ENCODE results near the gene UNC5C.

Gene UNC5C

GRCh38 chr4:95348418-95348817, 200.4 kb downstream of the UNC5C start:
- DNase-seq (ENCODE audit: low read depth, low spot score): no peak

DNA sequence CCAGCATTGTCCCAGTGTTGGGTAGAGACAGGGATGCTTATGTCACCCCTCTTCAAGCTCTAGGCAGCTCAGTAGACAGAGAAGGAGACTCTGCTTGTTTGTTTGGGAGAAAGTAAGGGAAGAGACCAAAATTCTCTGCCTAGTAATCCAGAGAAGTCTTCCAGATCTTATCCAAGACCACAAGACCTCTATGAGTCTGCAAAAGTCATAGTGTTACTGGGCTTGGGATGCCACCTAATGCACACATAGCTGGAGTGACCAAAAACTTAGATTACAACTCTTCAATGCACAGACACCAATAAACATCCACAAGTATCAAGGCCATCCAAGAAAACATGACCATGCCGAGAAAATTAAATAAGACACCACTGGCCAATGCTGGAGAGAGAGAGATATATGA, 205.5 kb downstream of the UNC5C start:
- DNase-seq (ENCODE audit: low read depth, low spot score): no peak

- no peak for DNase-seq (ENCODE audit: low read depth, low spot score)
Measured at GRCh38 chr4:95340191-95340590, 208.6 kb downstream of the UNC5C start.

DNA sequence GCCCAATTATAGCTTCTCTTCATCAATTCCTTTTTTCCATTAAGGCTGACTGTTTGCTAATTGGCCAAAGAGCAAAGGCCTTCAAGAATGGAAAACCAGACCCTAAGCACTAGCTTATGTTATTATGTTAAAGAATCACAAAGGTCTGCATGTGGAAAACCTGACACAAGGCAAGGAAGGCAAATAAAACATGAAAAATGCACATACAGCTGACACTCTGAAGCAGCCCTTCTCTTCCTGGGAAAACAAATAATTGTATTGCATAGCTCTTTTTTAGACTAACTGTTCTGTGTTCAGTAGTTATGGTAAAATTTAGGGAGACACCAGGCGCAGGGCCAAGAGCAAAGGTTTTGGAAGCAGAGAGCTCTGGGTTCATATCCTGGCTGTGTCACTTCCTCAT, 223.1 kb downstream of the UNC5C start:
- no peak for DNase-seq (ENCODE audit: low read depth, low spot score)

- no peak for DNase-seq (ENCODE audit: low read depth, low spot score)
Measured at GRCh38 chr4:95319169-95319568, 229.6 kb downstream of the UNC5C start.

DNA sequence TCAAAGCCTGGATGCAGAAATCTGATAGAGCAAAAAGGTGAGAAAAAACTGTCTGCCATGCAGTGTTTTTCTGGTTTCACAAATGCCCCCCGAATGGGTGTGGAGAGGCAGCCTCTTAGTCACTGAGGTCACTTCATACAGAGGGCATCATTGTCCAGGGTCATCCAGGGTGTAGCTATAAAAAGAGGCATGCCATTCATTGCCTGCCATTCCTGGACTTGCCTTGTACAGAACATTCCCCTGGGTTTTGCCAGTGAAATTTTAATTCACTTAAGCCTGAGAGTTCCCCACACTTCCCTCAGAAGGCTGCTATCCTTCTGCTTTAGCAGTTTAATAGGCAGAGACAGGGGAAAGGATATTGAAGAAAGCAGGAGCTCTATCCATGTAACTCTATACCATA, 230.3 kb downstream of the UNC5C start:
- DNase-seq (ENCODE audit: low read depth, low spot score): no peak

DNA sequence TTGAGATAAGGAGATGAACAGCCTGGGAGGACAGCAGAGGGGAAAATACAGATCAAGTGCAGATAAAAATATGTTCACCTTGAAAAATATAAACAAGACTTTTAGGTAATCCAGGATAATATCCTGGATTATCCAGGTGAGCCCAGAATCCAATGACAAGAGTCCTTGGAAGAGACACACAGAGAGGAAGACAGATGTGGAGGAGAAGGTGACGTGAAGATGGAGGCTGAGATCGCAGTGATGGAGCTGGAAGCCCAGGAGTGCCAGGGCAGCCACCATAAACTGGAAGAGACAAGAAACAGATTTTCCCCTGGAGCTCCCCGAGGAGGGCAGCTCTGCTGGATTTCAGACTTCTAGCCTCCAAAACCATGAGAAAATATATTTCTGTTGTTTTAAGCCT, 230.7 kb downstream of the UNC5C start:
- DNase-seq (ENCODE audit: low read depth, low spot score): no peak

- DNase-seq (ENCODE audit: low read depth, low spot score): no peak
Measured at GRCh38 chr4:95317085-95317793, 231.5 kb downstream of the UNC5C start.

DNA sequence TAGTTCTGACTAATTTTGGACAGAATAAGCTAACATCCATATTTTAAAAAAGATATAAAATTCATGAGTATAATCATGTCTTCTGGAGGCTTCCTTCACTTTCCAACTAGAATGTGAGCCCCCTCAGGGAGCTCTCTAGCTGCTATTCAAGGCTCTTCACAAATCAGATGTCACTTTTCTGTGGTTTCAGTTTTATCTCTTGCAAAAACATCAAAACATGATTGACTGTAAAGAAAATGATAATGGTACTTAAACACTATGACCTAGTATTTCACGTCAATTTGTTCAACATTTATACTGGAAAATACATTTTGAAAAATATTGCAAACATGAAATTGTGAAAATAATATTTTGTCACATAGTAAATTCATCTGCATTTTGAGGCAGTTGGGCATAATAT, 234.2 kb downstream of the UNC5C start:
- DNase-seq (ENCODE audit: low read depth, low spot score): no peak

DNA sequence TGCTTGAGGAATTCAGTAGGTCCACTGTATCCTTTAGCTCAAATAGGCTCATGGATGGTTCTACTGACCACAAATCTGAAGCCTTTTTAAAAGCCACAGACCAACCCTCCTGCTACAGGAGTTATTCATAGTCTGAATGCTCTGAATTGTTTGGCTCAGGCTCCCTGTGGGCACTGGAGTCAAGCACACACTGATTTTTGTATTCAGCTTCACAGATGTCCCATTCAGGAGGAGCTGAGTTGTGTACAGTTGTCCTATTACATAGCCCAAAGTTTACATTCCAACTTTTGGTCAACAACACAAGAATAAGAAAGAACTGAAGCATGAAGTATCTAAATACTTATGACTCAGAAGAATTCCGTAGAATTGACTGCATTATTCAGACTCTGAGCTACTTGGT, 243.9 kb downstream of the UNC5C start:
- no peak for DNase-seq (ENCODE audit: low read depth, low spot score)

DNA sequence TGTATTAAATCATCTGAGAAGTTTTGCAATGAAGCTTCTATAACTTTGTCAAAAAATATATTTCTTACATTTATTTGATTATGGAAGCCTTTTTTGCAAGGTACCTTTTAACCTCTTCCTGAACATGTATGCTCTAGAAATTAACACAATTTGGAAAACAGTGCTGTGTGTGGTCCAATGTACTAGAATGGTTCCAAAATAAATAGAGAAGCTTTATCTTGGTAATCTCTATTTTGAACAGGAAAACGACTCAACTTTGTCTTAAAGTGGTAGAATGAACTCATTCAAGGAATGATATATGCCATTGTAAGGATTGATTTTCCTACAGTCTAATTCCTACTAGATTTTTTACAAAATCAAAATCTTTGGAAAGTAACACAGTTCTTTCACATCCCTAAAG, 248.5 kb downstream of the UNC5C start:
- no peak for DNase-seq (ENCODE audit: low read depth, low spot score)

DNA sequence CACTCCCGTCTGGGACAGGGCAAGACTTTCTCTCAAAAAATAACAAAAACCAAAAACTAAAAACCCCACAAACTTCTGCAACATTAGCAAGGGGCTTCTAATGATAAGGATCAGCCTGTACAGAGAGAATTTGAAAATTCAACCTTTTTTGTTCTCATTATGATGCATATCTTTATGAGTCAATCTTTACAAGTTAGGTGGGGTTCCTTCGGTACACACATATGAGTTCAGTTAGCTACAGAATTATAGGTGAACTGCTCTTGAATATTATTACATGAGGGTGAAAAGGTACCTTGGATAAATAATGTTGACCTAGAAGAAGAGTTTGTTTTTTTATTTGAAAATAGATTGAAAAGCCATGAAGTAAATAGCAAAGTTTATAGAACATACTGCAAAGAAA, 252.7 kb downstream of the UNC5C start:
- DNase-seq (ENCODE audit: low read depth, low spot score): no peak

- DNase-seq (ENCODE audit: low read depth, low spot score): no peak
Measured at GRCh38 chr4:95295157-95295556, 253.6 kb downstream of the UNC5C start.

- no peak for DNase-seq (ENCODE audit: low read depth, low spot score)
Measured at GRCh38 chr4:95294321-95294720, 254.5 kb downstream of the UNC5C start.

DNA sequence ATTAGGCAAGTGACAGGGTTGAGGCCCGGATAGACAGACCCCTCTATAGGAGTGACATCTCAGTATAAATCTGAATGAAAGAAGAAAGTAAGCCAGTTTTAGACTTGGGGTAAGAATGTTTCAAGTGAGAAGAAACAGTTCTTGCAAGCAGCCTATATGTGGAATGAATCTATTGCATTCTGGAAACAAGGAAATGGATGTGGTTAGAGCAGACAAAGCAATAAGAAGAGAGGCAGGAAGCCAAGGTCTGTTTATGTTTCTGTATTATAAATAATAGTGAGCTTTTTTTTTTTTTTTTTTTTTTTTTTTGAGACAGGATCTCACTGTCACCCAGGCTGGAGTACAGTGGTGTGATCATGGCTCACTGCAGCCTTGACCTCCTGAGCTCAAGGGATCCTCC, 255.8 kb downstream of the UNC5C start:
- no peak for DNase-seq (ENCODE audit: low read depth, low spot score)

DNA sequence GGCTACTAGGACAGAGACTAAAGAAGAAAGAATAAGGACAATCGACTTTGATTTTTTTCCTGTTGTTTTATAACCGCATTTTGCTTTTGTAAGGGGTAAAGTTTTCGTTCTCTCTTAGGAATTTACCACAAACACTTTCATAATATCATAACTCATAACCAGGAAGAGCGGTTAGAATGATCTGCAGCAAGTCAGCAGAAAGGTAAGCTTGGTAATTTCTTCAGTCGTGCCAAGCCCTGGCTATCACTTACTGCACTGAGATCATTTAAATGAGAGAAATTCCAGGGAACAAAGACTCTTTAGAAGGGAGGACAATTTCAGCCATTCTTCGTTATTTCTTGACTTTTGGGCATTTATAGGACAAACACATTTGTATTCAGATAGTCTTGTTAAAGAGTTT, 258.1 kb downstream of the UNC5C start:
- no peak for DNase-seq (ENCODE audit: low read depth, low spot score)

GRCh38 chr4:95289028-95289634, 259.6 kb downstream of the UNC5C start:
- DNase-seq (ENCODE audit: low read depth, low spot score): no peak

DNA sequence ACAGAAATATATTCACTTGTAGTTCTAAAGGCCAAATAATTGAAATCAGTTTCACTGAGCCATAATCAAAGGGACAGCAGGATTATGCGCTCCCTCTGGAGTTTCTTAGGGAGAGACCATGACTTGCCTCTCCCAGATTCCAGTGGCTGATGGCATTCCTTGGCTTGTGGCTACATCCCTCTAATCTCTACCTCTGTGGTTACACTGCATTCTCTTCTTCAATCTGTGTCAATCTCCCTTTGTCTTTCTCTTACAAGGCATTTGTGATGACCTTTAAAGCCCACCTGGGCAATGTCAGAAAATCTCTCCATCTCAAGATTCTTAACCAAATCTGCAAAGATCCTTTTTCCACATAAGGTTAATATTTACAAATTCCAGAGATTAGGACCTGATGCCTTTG, 260.2 kb downstream of the UNC5C start:
- DNase-seq (ENCODE audit: low read depth, low spot score): no peak

GRCh38 chr4:95285797-95286196, 263.0 kb downstream of the UNC5C start:
- no peak for DNase-seq (ENCODE audit: low read depth, low spot score)

DNA sequence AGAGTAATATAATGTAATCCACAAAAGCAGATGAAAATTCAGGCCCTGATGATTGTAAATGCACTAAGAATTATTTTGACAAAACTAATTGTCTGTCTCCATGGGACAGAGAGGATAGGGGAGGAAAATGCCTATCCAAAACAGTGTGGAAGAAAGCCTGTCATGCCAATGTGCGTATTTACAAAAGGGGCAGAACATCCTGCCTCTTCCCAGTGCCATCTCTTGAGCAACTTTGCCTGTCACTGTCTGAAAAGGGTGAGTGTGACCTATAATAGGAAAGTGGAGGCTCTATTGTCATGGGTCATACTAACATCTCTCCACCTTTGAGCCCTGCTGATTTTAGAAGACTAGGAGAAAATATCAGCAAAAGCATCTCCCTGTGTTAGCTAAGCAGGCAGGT, 264.1 kb downstream of the UNC5C start:
- DNase-seq (ENCODE audit: low read depth, low spot score): no peak

DNA sequence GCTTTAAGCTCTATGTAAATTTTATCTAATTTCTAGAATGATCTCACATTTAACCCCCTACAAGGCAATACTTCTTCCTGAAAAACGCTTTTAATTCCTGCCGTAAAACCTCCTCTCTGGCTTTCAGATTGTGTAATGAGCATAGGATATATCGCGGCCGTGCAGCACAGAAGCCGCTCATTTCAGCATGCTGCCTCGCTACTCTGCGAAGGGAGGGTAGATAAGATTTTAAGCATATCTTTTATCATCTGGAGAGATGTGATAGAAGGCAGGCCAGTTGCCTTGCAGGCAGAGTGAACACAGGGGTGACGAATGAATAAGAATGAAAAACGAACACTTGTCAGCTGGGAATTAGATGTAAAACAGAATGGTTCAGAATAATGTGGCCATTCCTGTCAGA, 265.5 kb downstream of the UNC5C start:
- no peak for DNase-seq (ENCODE audit: low read depth, low spot score)

GRCh38 chr4:95272797-95273196, 276.0 kb downstream of the UNC5C start:
- DNase-seq (ENCODE audit: low read depth, low spot score): no peak

GRCh38 chr4:95272036-95272435, 276.7 kb downstream of the UNC5C start:
- no peak for DNase-seq (ENCODE audit: low read depth, low spot score)

Data from brain pericyte (primary cell).